ENCODE measurements around the gene CCHCR1. TPM values are rescaled to one million over a fixed set of nuclear protein-coding genes. Genes with fewer than 3 reads are reported as not detected.

CCHCR1 gene
- total and polyA plus RNA-seq, 2 of the 8 experiments (the other 6 are each of a cell fraction or from before 2014, with no cell fraction given), result 20.9 to 38.0 TPM

DNA sequence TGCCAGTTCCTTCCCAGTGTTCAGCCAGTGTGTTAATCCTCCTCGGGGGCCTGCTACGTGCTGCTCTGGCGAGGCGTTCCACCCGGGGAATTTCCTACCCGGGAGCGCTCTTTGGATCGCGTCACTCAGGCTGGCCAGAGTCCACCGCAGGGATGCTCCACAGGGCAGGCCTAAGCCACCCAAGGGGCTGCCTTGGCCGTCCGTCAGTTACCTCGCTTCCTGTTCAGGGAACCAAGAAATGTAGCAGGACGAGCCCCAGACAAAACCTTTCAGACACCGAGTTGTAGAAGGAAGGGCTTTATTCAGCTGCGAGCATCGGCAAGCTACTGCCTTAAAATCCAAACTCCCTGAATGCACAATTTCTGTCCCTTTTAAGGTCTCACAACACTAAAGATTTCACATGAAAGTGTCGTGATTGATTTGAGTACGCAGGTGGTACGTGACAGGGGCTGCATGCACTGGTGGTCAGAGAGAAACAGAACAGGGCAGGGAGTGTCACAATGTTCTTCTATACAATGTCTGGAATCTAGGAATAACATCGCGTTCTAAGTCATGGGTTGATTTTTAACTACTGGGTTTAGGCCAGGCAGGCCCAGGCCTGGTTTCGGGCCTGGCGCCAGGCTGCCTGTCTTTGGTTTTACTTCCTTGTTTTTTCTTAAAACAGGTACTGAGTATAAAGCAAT is 28.6 kb upstream of the CCHCR1 start:
- H3K4ac ChIP-seq (replicated peaks; ENCODE audit: insufficient read length, low read depth, low read length), result no peak overlapping the region
- H4K20me1 ChIP-seq (replicated peaks in 1 of 2; ENCODE audit: control insufficient read depth in 1 of 2, insufficient read depth in 2 of 2, low read length in 2 of 2), result no peaks in the 10 kb centered on the region
- no peaks in the 10 kb centered on the region for H3K27me3 ChIP-seq (replicated peaks in 1 of 4; ENCODE audit: control insufficient read depth in 3 of 4, extremely low read depth in 1 of 4, insufficient read depth in 3 of 4, low read length in 3 of 4)
- 91% methylated on average over 24 of the region's 24 CpGs; no CpG with 5 or more reads in 1 of the 2 experiments for WGBS, 2 experiments (ENCODE audit: extremely low coverage in 1 of 2, insufficient coverage in 1 of 2, insufficient read length in 1 of 2, insufficient replicate concordance in 2 of 2, low coverage in 1 of 2, low lambda C conversion rate in 2 of 2, missing lambda C conversion rate in 1 of 2)
- H3K18ac ChIP-seq (ENCODE audit: extremely low read depth, low read length), result peak overlapping the region; percentile 32; the same call in 1 of the 2 replicates
- ChIA-PET POLR2A (ENCODE audit: partially characterized antibody) (interaction anchor here (61.6 kb wide), 1 partner anchor 39 kb away, joined by 2251 read pairs; the partner anchor contains the start of genes CCHCR1, CDSN, POU5F1 and PSORS1C1), CTCF (ENCODE audit: partially characterized antibody) (interaction anchor here (1.1 to 5.1 kb wide), 3 partner anchors 10 to 21 kb away, joined by 3 to 27 read pairs (median 8); no protein-coding TSS in a partner anchor)
- no peak overlapping the region for H2BK5ac ChIP-seq (ENCODE audit: low read depth, low read length)
- peak overlapping the region; percentile 95; the same call in 1 of the 2 replicates for H2BK12ac ChIP-seq (ENCODE audit: low read depth, low read length)
- H4K5ac ChIP-seq (ENCODE audit: insufficient read length, low read depth, low read length), result no peak overlapping the region
- no peak overlapping the region for H3K23ac ChIP-seq (ENCODE audit: insufficient read length)
- H3K9ac ChIP-seq (replicated peaks in 1 of 4; ENCODE audit: extremely low read depth in 1 of 4, low read depth in 3 of 4, low read length in 3 of 4), result no peak overlapping the region
- FAIRE-seq (no peak), DNase-seq (ENCODE audit: low read depth in 1 of 2, low spot score in 2 of 2) (no peak)
- H3K23me2 ChIP-seq (ENCODE audit: low read depth, low read length), result no peaks in the 10 kb centered on the region
- no peak overlapping the region for H2AFZ ChIP-seq (ENCODE audit: low read length)
- H2AK5ac ChIP-seq (ENCODE audit: low read depth, low read length), result peak overlapping the region; percentile 65; the same call in 1 of the 2 replicates
- peaks cover 0 to 9% (median 2%) of the 10 kb centered on the region in 4 experiments; a peak in 3 of 7 replicates for H3K4me1 ChIP-seq (replicated peaks in 1 of 4; ENCODE audit: control insufficient read depth in 3 of 4, insufficient read depth in 4 of 4, low read length in 3 of 4)
- H3K14ac ChIP-seq (ENCODE audit: insufficient read length), result no peak overlapping the region
- no peak overlapping the region for H3K4me2 ChIP-seq (ENCODE audit: insufficient read depth in 1 of 2, low read depth in 2 of 2, low read length in 2 of 2)
- H3K56ac ChIP-seq (replicated peaks; ENCODE audit: insufficient read length, low read depth, low read length), result no peak overlapping the region
- no peaks in the 10 kb centered on the region for H3K36me3 ChIP-seq (ENCODE audit: control insufficient read depth in 2 of 4, insufficient read depth in 4 of 4, low read length in 3 of 4)
- H2BK15ac ChIP-seq (ENCODE audit: low read length), result no peak overlapping the region
- no peak overlapping the region for H4K91ac ChIP-seq (replicated peaks; ENCODE audit: insufficient read length, low read length)
- TF ChIP-seq RAD21 (IDR thresholded peaks at IDR 0.05 in 1 of 2, conservative IDR thresholded peaks at IDR 0.05 in 1 of 2; ENCODE audit: low read depth in 2 of 2, low read length in 2 of 2) (no peak), KDM5A (IDR thresholded peaks at IDR 0.05; ENCODE audit: low read length) (no peak), NRF1 (IDR thresholded peaks at IDR 0.05; ENCODE audit: low read depth, low read length) (no peak), ZNF274 (IDR thresholded peaks at IDR 0.05; ENCODE audit: borderline replicate concordance, extremely low read depth, low read length) (no peak)
- H3K27ac ChIP-seq (ENCODE audit: low read depth, low read length), result no peak overlapping the region
- peak overlapping the region; percentile 61; the same call in 1 of the 2 replicates for H2BK20ac ChIP-seq (ENCODE audit: low read length)
- no peak overlapping the region for H3K4me3 ChIP-seq (ENCODE audit: extremely low read depth in 1 of 4, insufficient read depth in 2 of 4, low read depth in 3 of 4, low read length in 4 of 4)
- no peaks in the 10 kb centered on the region for H3K79me1 ChIP-seq (ENCODE audit: low read depth, low read length)
- no peak overlapping the region for H2BK120ac ChIP-seq (replicated peaks; ENCODE audit: low read depth, low read length)
- H3K79me2 ChIP-seq (ENCODE audit: control insufficient read depth in 1 of 2, insufficient read depth in 2 of 2, low read length in 2 of 2), result no peaks in the 10 kb centered on the region
- H3K9me3 ChIP-seq (ENCODE audit: insufficient read depth in 2 of 2, low read depth in 1 of 2, low read length in 1 of 2), result no peaks in the 10 kb centered on the region; a peak in 1 of 4 replicates
- no peak overlapping the region for H4K8ac ChIP-seq (ENCODE audit: extremely low read depth, insufficient read depth, low read length)
